GM12875 (cell line): ENCODE data around the gene MAB21L4.

ENCODE experiments used
- H3K4me3 ChIP-seq: one replicate; pipeline ENCODE4 v1.5.1; 2011; ENCODE audit warnings: low read depth, low read length, control low read depth
- CTCF ChIP-seq: IDR thresholded peaks from 2 replicates; pipeline ENCODE4 v1.5.1; 2011; ENCODE audit warnings: low read depth, mild to moderate bottlenecking, control low read depth, inconsistent platforms, low read length, moderate library complexity, borderline replicate concordance; ENCODE audit not compliant: insufficient read depth

MAB21L4 gene

GRCh38 chr2:240918258-240919091 is 22.5 kb upstream of the MAB21L4 start:
- no peak overlapping the region for H3K4me3 ChIP-seq
- TF ChIP-seq CTCF = no peak

GRCh38 chr2:240917684-240918257 is 21.8 kb upstream of the MAB21L4 start:
- no peak overlapping the region for H3K4me3 ChIP-seq

GRCh38 chr2:240917009-240917683 is 21.2 kb upstream of the MAB21L4 start:
- no peak overlapping the region for H3K4me3 ChIP-seq
- no peak for TF ChIP-seq CTCF

More at GRCh38 chr2:240917684-240918257, 21.8 kb upstream of the MAB21L4 start:
- no peak for TF ChIP-seq CTCF

- H3K4me3 ChIP-seq = no peak overlapping the region
- TF ChIP-seq CTCF = no peak
Observed at GRCh38 chr2:240916571-240917008, 20.6 kb upstream of the MAB21L4 start.

- H3K4me3 ChIP-seq = no peak overlapping the region
- TF ChIP-seq CTCF = no peak
Observed at GRCh38 chr2:240915526-240916341, 19.8 kb upstream of the MAB21L4 start.

GRCh38 chr2:240914645-240915525 is 18.9 kb upstream of the MAB21L4 start:
- TF ChIP-seq CTCF = no peak

More at GRCh38 chr2:240914645-240915525, 18.9 kb upstream of the MAB21L4 start:
- no peak overlapping the region for H3K4me3 ChIP-seq
